Sigmoid colon (tissue), 4 donors: ENCODE data around the gene GLP1R.

Source experiments
- CTCF ChIP-seq, 4 experiments: fragments of 450-650 bp in 3 of 4; fragments of 200-600 bp in 1 of 4; IDR thresholded peaks; one replicate each; pipeline ENCODE4 v1.5.1; 2016 to 2019; ENCODE audit warnings: antibody characterized with exemption in 4 of 4, mild to moderate bottlenecking in 3 of 4, moderate library complexity in 2 of 4
- EP300 ChIP-seq, 4 donors: sonication (generic); formaldehyde crosslinking; IDR thresholded peaks; one replicate each; pipeline ENCODE4 v1.6.1; 2017; ENCODE audit warnings: antibody characterized with exemption in 4 of 4
- POLR2A ChIP-seq, 2 donors: fragments of 450-650 bp; IDR thresholded peaks; one replicate each; pipeline ENCODE4 v1.6.1; 2016; ENCODE audit warnings: antibody characterized with exemption in 2 of 2, mild to moderate bottlenecking in 2 of 2, moderate library complexity in 2 of 2
- POLR2AphosphoS5 ChIP-seq, 4 donors: sonication (generic); formaldehyde crosslinking; IDR thresholded peaks; one replicate each; pipeline ENCODE4 v1.6.1; 2017; ENCODE audit warnings: antibody characterized with exemption in 4 of 4

- TF ChIP-seq POLR2AphosphoS5 (IDR thresholded peaks at IDR 0.05) (no peak), CTCF (IDR thresholded peaks at IDR 0.05) (no peak), EP300 (IDR thresholded peaks at IDR 0.05) (no peak), POLR2A (IDR thresholded peaks at IDR 0.05) (no peak)
Measured at GRCh38 chr6:39059496-39060310, 11.1 kb downstream of the GLP1R start.
